Brain microvascular endothelial cell (primary cell): ENCODE measurements around the gene TNS3.
"Not testable (repeated sequence)": the region's sequence is repeated elsewhere in the genome, so short reads cannot be mapped to it uniquely, and the experiment has no call there.

Experiments
- DNase-seq: peaks from one replicate; pipeline ENCODE4 v3.0.0-alpha.2; 2020
- H3K27ac ChIP-seq: fragments of 250-450 bp; sonication (Bioruptor Pico); 2 replicates; pipeline ENCODE4 v1.5.1; 2020; ENCODE audit warnings: mild to moderate bottlenecking, moderate library complexity
- H3K27me3 ChIP-seq: fragments of 250-450 bp; sonication (Bioruptor Pico); replicated peaks from 2 replicates; pipeline ENCODE4 v1.5.1; 2020; ENCODE audit warnings: mild to moderate bottlenecking
- H3K36me3 ChIP-seq: fragments of 250-450 bp; sonication (Bioruptor Pico); replicated peaks from 2 replicates; pipeline ENCODE4 v1.5.1; 2020; ENCODE audit warnings: mild to moderate bottlenecking
- H3K4me3 ChIP-seq: 2 replicates; pipeline ENCODE4 v1.5.1; 2011; ENCODE audit warnings: low read depth, mild to moderate bottlenecking, control low read depth, low read length, moderate library complexity
- CTCF ChIP-seq: IDR thresholded peaks from 2 replicates; pipeline ENCODE4 v1.5.1; 2011; ENCODE audit warnings: low read depth, mild to moderate bottlenecking, moderate library complexity, low read length, control low read depth, inconsistent platforms; ENCODE audit errors: missing control alignments
- in situ Hi-C: cut with HindIII; loops from 2 replicates; pipeline ENCODE4 v1.10.0; 2017; ENCODE audit warnings: low sequenced_read_pairs, low pct_ligation_motif_present

TNS3 gene

DNA sequence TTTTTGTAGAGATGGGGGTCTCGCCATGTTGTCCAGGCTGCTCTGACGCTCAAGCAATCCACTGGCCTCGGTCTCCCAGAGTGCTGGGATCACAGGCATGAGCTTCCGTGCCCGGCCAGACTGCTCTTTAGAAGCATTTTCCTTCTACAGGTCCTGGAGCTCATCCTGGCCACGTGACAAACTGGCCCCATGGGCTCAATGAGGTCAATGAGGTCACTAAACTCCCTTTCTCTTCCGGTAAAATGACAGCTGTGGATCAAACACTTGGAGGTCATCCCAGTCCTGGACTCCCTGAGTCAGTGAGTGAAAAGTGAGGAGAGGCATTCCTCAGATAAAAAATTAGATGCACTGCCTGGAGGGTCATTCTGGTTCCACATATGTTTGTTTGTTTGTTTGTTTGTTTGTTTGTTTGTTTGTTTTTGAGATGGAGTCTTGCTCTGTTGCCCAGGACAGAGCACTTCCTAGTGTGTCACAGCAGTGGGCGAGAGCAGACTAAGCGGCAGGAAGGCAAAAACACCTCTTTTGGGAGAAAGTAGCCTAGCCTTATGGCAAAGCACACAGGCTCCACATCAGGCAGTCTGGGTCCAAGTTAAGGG is 134.9 kb downstream of the TNS3 start:
- no peak overlapping the region for H3K4me3 ChIP-seq
- no peak for TF ChIP-seq CTCF
- in situ Hi-C loops, result no loop called here
- H3K36me3 ChIP-seq, result no peaks in the 10 kb centered on the region
- no peak overlapping the region for H3K27ac ChIP-seq
- H3K27me3 ChIP-seq, result no peaks in the 10 kb centered on the region
- DNase-seq, result no peak

DNA sequence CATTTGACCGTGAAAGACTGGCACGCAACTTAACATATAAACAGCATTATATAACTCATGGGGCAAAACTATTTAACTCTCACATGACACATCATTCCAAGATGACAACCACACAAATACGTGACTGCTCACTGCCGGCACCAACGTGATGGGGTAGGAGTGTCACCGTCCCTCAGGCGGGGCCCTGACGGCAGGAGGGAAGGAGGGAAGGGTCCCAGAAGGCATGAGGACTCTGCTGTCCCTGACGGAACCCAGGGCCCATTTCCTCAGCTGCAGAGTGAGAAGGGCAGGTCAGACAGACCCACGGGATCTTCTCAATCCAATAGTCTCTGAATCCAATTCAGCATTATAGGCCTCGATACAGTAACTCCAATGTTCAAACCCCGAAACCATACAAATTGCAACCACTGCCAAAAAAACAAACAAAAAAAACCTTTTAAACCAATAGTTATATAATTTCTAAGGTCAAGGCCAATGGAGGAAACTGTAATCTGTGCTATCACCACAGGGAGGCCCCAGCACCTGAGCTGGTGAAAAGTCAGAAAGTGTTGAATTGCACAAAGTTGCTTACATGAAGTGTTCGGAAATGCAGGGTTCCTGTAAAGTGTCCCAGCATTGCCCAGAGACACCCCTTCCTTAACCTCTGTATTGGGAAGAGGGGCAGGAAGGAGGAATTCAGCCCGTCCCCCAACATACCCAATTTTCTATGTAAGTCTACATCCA is 137.4 kb downstream of the TNS3 start:
- H3K4me3 ChIP-seq, result no peak overlapping the region
- DNase-seq, result no peak
- no peaks in the 10 kb centered on the region for H3K27me3 ChIP-seq
- TF ChIP-seq CTCF, result peak; percentile 72
- H3K36me3 ChIP-seq, result no peaks in the 10 kb centered on the region
- in situ Hi-C loops, result no loop called here
- no peak overlapping the region for H3K27ac ChIP-seq

- DNase-seq, result no peak
- H3K27ac ChIP-seq, result no peak overlapping the region
- peaks cover 14% of the 10 kb centered on the region for H3K36me3 ChIP-seq
- no peak overlapping the region for H3K4me3 ChIP-seq
- TF ChIP-seq CTCF, result no peak
- no peaks in the 10 kb centered on the region for H3K27me3 ChIP-seq
- in situ Hi-C loops, result no loop called here
Observed at GRCh38 chr7:47443049-47443448, 138.9 kb downstream of the TNS3 start.

- Histone ChIP-seq H3K36me3 (peaks cover 15% of the 10 kb centered on the region), H3K27ac (no peak overlapping the region), H3K4me3 (no peak overlapping the region), H3K27me3 (no peaks in the 10 kb centered on the region)
- no peak for TF ChIP-seq CTCF
- in situ Hi-C loops, result no loop called here
- no peak for DNase-seq
Observed at GRCh38 chr7:47442605-47442865, 139.4 kb downstream of the TNS3 start.

- Histone ChIP-seq H3K27me3 (no peaks in the 10 kb centered on the region), H3K27ac (no peak overlapping the region), H3K4me3 (no peak overlapping the region), H3K36me3 (peaks cover 15% of the 10 kb centered on the region)
- peak; percentile 59 for DNase-seq
- TF ChIP-seq CTCF, result no peak
- in situ Hi-C loops, result no loop called here
Observed at GRCh38 chr7:47441796-47442604, 139.9 kb downstream of the TNS3 start.

GRCh38 chr7:47441048-47441447 is 140.9 kb downstream of the TNS3 start:
- H3K27me3 ChIP-seq, H3K4me3 ChIP-seq, H3K27ac ChIP-seq, DNase-seq, in situ Hi-C loops: not testable (repeated sequence)
- peaks cover 15% of the 10 kb centered on the region for H3K36me3 ChIP-seq
